ENCODE data around the gene C12orf43.

DNA sequence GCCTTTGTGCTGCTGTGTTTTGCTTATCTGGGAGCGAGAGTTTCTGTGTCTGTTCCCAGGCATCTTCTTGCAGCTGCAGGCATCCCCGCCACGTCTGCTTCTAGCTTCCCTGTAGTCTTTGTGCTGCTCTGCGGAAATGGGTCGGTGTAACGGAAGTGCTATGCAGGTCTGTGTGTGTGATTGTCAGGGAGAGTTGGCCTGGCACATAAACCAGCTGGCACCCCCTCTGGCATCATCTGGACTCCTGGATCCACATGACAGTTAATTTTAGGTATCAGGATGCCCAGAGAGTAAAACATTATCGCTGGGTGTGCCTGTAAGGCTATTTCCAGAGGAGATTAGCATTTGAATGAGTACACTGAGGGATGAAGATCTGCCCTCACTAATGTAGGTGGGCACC lies 32.2 kb upstream of the C12orf43 start:
- TF ChIP-seq, protein P1, sequence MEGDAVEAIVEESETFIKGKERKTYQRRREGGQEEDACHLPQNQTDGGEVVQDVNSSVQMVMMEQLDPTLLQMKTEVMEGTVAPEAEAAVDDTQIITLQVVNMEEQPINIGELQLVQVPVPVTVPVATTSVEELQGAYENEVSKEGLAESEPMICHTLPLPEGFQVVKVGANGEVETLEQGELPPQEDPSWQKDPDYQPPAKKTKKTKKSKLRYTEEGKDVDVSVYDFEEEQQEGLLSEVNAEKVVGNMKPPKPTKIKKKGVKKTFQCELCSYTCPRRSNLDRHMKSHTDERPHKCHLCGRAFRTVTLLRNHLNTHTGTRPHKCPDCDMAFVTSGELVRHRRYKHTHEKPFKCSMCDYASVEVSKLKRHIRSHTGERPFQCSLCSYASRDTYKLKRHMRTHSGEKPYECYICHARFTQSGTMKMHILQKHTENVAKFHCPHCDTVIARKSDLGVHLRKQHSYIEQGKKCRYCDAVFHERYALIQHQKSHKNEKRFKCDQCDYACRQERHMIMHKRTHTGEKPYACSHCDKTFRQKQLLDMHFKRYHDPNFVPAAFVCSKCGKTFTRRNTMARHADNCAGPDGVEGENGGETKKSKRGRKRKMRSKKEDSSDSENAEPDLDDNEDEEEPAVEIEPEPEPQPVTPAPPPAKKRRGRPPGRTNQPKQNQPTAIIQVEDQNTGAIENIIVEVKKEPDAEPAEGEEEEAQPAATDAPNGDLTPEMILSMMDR (IDR thresholded peaks at IDR 0.05), result no peak
- TF ChIP-seq EZH2 (IDR thresholded peaks at IDR 0.05; ENCODE audit: borderline replicate concordance, insufficient read depth, low read depth, low read length, poor library complexity, severe bottlenecking), result no peak
